Measurements from ENCODE around the gene ADRA1B. TPM values are rescaled to one million over a fixed set of nuclear protein-coding genes. Genes with fewer than 3 reads are reported as not detected.
A peak's percentile ranks its signal among the peaks of the same experiment; 100 is the strongest.

The ADRA1B gene
- total RNA-seq, 4 donors from 2014 or later, result 2.9 to 9.0 (median 5.0) TPM

- no peak overlapping the region for H3K27ac ChIP-seq
- H3K36me3 ChIP-seq, result no peaks in the 10 kb centered on the region
- peaks cover 42% of the 10 kb centered on the region for H3K27me3 ChIP-seq
- no peaks in the 10 kb centered on the region for H3K9me3 ChIP-seq
- WGBS, 2 donors (ENCODE audit: low coverage in 1 of 2), result 31% methylated on average over 2 of the region's 2 CpGs; no CpG with 5 or more reads in 1 of the 2 donors
- in situ Hi-C loops (cut with MboI; ENCODE audit: low pct_ligation_motif_present in 1 of 4, low pct_unique_long_range_greater_than_20kb in 1 of 4, low sequenced_read_pairs in 3 of 4) (loop anchor here in 3 of 4 donors (25.0 kb wide), 3 partner anchors 441 to 816 kb away; no protein-coding TSS in a partner anchor), intact Hi-C loops (cut with DNase I; ENCODE audit: low total_unique reads) (no loop called here)
- no peak for DNase-seq
- H3K4me3 ChIP-seq, result no peak overlapping the region
- H3K4me1 ChIP-seq, result no peaks in the 10 kb centered on the region
- TF ChIP-seq POLR2AphosphoS5 (IDR thresholded peaks at IDR 0.05) (no peak), CTCF (IDR thresholded peaks at IDR 0.05) (no peak), EP300 (IDR thresholded peaks at IDR 0.05; ENCODE audit: low read depth) (no peak), POLR2A (IDR thresholded peaks at IDR 0.05) (no peak)
These were observed 62.1 kb downstream of the ADRA1B start for GRCh38 chr5:159978358-159978757.

GRCh38 chr5:159982421-159983173, 66.3 kb downstream of the ADRA1B start:
- no peaks in the 10 kb centered on the region for H3K36me3 ChIP-seq
- H3K27me3 ChIP-seq, result peaks cover 25% of the 10 kb centered on the region
- peaks cover 0 to 7% (median 0%) of the 10 kb centered on the region in 4 donors for H3K4me1 ChIP-seq
- H3K27ac ChIP-seq, result no peak overlapping the region
- H3K9me3 ChIP-seq, result no peaks in the 10 kb centered on the region
- no peak overlapping the region for H3K4me3 ChIP-seq
- no peak for DNase-seq
- in situ Hi-C loops (cut with MboI; ENCODE audit: low pct_ligation_motif_present in 1 of 4, low pct_unique_long_range_greater_than_20kb in 1 of 4, low sequenced_read_pairs in 3 of 4), result loop anchor here in 3 of 4 donors (10.0 to 25.0 kb wide), 4 partner anchors 445 to 820 kb away; no protein-coding TSS in a partner anchor
- no peak for TF ChIP-seq CTCF (IDR thresholded peaks at IDR 0.05)
- no peak for TF ChIP-seq POLR2AphosphoS5 (IDR thresholded peaks at IDR 0.05)
- no peak for TF ChIP-seq EP300 (IDR thresholded peaks at IDR 0.05; ENCODE audit: low read depth)
- no peak for TF ChIP-seq POLR2A (IDR thresholded peaks at IDR 0.05)
- intact Hi-C loops (cut with DNase I; ENCODE audit: low total_unique reads), result no loop called here
- WGBS, 2 donors (ENCODE audit: low coverage in 1 of 2), result 88 to 100% methylated on average over 1 to 8 of the region's 8 CpGs

GRCh38 chr5:159987031-159987674, 70.9 kb downstream of the ADRA1B start:
- intact Hi-C loops (cut with DNase I; ENCODE audit: low total_unique reads), result loop anchor here (5.0 kb wide), 1 partner anchor 545 kb away; no protein-coding TSS in a partner anchor
- Histone ChIP-seq H3K27me3 (peaks cover 35% of the 10 kb centered on the region), H3K36me3 (no peaks in the 10 kb centered on the region), H3K27ac (no peak overlapping the region), H3K4me3 (peak overlapping the region; percentile 6 to 53 (median 30)), H3K9me3 (no peaks in the 10 kb centered on the region), H3K4me1 (peaks cover 0 to 7% (median 0%) of the 10 kb centered on the region in 4 donors)
- peak; percentile 65 to 78 (median 71) for TF ChIP-seq CTCF (IDR thresholded peaks at IDR 0.05)
- TF ChIP-seq EP300 (IDR thresholded peaks at IDR 0.05; ENCODE audit: low read depth), result no peak
- in situ Hi-C loops (cut with MboI; ENCODE audit: low pct_ligation_motif_present in 1 of 4, low pct_unique_long_range_greater_than_20kb in 1 of 4, low sequenced_read_pairs in 3 of 4), result loop anchor here in 3 of 4 donors (10.0 to 25.0 kb wide), 4 partner anchors 450 to 825 kb away; no protein-coding TSS in a partner anchor
- 1% methylated on average over 50 of the region's 50 CpGs; no CpG with 5 or more reads in 1 of the 2 donors for WGBS, 2 donors (ENCODE audit: low coverage in 1 of 2)
- DNase-seq, result peak; percentile 87

DNA sequence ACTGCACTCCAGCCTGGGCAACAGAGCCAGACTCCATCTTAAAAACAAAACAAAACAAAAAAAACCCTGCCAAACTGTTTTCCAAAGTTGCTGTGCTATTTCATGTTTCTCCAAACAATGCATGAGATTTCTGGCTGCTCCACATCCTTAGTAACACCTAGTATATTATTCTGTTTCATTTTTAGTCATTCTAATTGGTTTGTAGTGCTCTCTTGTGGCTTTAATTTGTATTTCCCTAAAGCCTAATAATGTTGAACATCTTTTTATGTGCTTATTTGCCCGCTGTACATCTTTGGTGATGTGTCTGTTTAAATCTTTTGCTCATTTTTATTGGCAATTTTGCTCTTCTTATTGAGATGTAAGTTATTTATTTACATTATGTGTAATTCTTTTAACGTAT, 74.2 kb downstream of the ADRA1B start:
- peaks cover 0 to 7% (median 0%) of the 10 kb centered on the region in 4 donors for H3K4me1 ChIP-seq
- 79 to 82% methylated on average over 2 of the region's 2 CpGs for WGBS, 2 donors (ENCODE audit: low coverage in 1 of 2)
- peaks cover 3 to 11% of the 10 kb centered on the region in 2 donors for H3K9me3 ChIP-seq
- TF ChIP-seq POLR2A (IDR thresholded peaks at IDR 0.05), result no peak
- no peak for TF ChIP-seq CTCF (IDR thresholded peaks at IDR 0.05)
- no peak for TF ChIP-seq EP300 (IDR thresholded peaks at IDR 0.05; ENCODE audit: low read depth)
- no peak for TF ChIP-seq POLR2AphosphoS5 (IDR thresholded peaks at IDR 0.05)
- intact Hi-C loops (cut with DNase I; ENCODE audit: low total_unique reads), result no loop called here
- no peak overlapping the region for H3K27ac ChIP-seq
- peaks cover 34% of the 10 kb centered on the region for H3K27me3 ChIP-seq
- no peak overlapping the region for H3K4me3 ChIP-seq
- no peaks in the 10 kb centered on the region for H3K36me3 ChIP-seq
- DNase-seq, result no peak
- in situ Hi-C loops (cut with MboI; ENCODE audit: low pct_ligation_motif_present in 1 of 4, low pct_unique_long_range_greater_than_20kb in 1 of 4, low sequenced_read_pairs in 3 of 4), result loop anchor here in 3 of 4 donors (25.0 kb wide), 3 partner anchors 453 to 828 kb away; no protein-coding TSS in a partner anchor

Measured in transverse colon (tissue), 4 donors.